ENCODE measurements around the gene PER3. TPM values are rescaled to one million over a fixed set of nuclear protein-coding genes. Genes with fewer than 3 reads are reported as not detected.

The PER3 gene
- total and polyA plus RNA-seq, 2 of the 8 experiments (the other 6 are each of a cell fraction or from before 2014, with no cell fraction given) = 8.3 to 9.3 TPM

DNA sequence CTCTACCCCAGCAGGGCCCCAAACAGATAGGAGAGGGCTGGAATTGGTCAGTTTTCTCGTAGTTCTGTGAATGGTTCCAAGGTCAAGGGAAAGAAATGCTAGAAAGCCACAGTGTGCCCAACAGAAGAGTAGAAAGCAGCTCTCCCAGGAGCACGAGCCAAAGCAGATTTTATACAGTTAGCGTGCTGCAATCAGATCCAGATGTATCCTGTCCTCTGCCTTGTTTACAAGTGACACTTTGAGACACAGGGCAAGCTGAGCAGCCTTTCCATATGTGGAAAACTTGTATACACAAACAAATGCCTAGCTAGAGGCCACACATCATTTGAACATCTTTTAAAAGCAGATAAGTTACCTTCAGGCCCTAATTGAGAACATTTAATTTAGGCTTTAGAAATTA lies 6.5 kb upstream of the PER3 start:
- Histone ChIP-seq H3K27me3 (replicated peaks in 1 of 4; ENCODE audit: control insufficient read depth in 3 of 4, extremely low read depth in 1 of 4, insufficient read depth in 3 of 4, low read length in 3 of 4) (no peaks in the 10 kb centered on the region), H3K14ac (ENCODE audit: insufficient read length) (no peak overlapping the region), H3K56ac (replicated peaks; ENCODE audit: insufficient read length, low read depth, low read length) (no peak overlapping the region), H2AFZ (ENCODE audit: low read length) (no peak overlapping the region), H4K8ac (ENCODE audit: extremely low read depth, insufficient read depth, low read length) (no peak overlapping the region), H2BK5ac (ENCODE audit: low read depth, low read length) (no peak overlapping the region), H3K23ac (ENCODE audit: insufficient read length) (no peak overlapping the region), H4K5ac (ENCODE audit: insufficient read length, low read depth, low read length) (no peak overlapping the region), H3K18ac (ENCODE audit: extremely low read depth, low read length) (no peak overlapping the region), H3K23me2 (ENCODE audit: low read depth, low read length) (no peaks in the 10 kb centered on the region), H3K79me1 (ENCODE audit: low read depth, low read length) (peaks cover 2% of the 10 kb centered on the region; the same call in 1 of the 2 replicates), H3K4me3 (ENCODE audit: extremely low read depth in 1 of 4, insufficient read depth in 2 of 4, low read depth in 3 of 4, low read length in 4 of 4) (no peak overlapping the region), H2BK20ac (ENCODE audit: low read length) (no peak overlapping the region), H2AK5ac (ENCODE audit: low read depth, low read length) (no peak overlapping the region), H4K20me1 (replicated peaks in 1 of 2; ENCODE audit: control insufficient read depth in 1 of 2, insufficient read depth in 2 of 2, low read length in 2 of 2) (peaks cover 0 to 3% of the 10 kb centered on the region in 2 experiments), H2BK120ac (replicated peaks; ENCODE audit: low read depth, low read length) (no peak overlapping the region), H3K27ac (ENCODE audit: low read depth, low read length) (no peak overlapping the region), H3K9ac (replicated peaks in 1 of 4; ENCODE audit: extremely low read depth in 1 of 4, low read depth in 3 of 4, low read length in 3 of 4) (no peak overlapping the region), H3K36me3 (ENCODE audit: control insufficient read depth in 2 of 4, insufficient read depth in 4 of 4, low read length in 3 of 4) (peaks cover 4 to 47% (median 24%) of the 10 kb centered on the region in 4 experiments; a peak in 7 of 8 replicates), H3K4ac (replicated peaks; ENCODE audit: insufficient read length, low read depth, low read length) (no peak overlapping the region), H4K91ac (replicated peaks; ENCODE audit: insufficient read length, low read length) (no peak overlapping the region), H2BK12ac (ENCODE audit: low read depth, low read length) (no peak overlapping the region), H2BK15ac (ENCODE audit: low read length) (no peak overlapping the region), H3K79me2 (ENCODE audit: control insufficient read depth in 1 of 2, insufficient read depth in 2 of 2, low read length in 2 of 2) (peaks cover 0 to 23% of the 10 kb centered on the region in 2 experiments; a peak in 2 of 4 replicates), H3K4me1 (replicated peaks in 1 of 4; ENCODE audit: control insufficient read depth in 3 of 4, insufficient read depth in 4 of 4, low read length in 3 of 4) (no peaks in the 10 kb centered on the region), H3K4me2 (ENCODE audit: insufficient read depth in 1 of 2, low read depth in 2 of 2, low read length in 2 of 2) (no peak overlapping the region), H3K9me3 (ENCODE audit: insufficient read depth in 2 of 2, low read depth in 1 of 2, low read length in 1 of 2) (no peaks in the 10 kb centered on the region)
- ChIA-PET CTCF (ENCODE audit: partially characterized antibody) (no interaction called here), POLR2A (ENCODE audit: partially characterized antibody) (no interaction called here)
- no peak for FAIRE-seq
- TF ChIP-seq NRF1 (IDR thresholded peaks at IDR 0.05; ENCODE audit: low read depth, low read length) (no peak), ATF2 (IDR thresholded peaks at IDR 0.05; ENCODE audit: low read length) (no peak), RXRA (IDR thresholded peaks at IDR 0.05; ENCODE audit: insufficient read depth, low read depth, low read length) (no peak), JUN (IDR thresholded peaks at IDR 0.05; ENCODE audit: low read depth, low read length) (no peak), KDM1A (IDR thresholded peaks at IDR 0.05; ENCODE audit: borderline replicate concordance, low read length) (no peak), POLR2A (IDR thresholded peaks at IDR 0.05; ENCODE audit: control extremely low read depth in 1 of 2, low read depth in 2 of 2, low read length in 2 of 2) (no peak), CTBP2 (IDR thresholded peaks at IDR 0.05; ENCODE audit: borderline replicate concordance, insufficient read depth, insufficient read length, low read length) (no peak)
- no peak for DNase-seq (ENCODE audit: low read depth in 1 of 2, low spot score in 2 of 2)
- 91% methylated on average over 3 of the region's 3 CpGs; no CpG with 5 or more reads in 1 of the 2 experiments for WGBS, 2 experiments (ENCODE audit: extremely low coverage in 1 of 2, insufficient coverage in 1 of 2, insufficient read length in 1 of 2, insufficient replicate concordance in 2 of 2, low coverage in 1 of 2, low lambda C conversion rate in 2 of 2, missing lambda C conversion rate in 1 of 2)

Measured in H1 (cell line).